D341Med (cell line): ENCODE results near the gene DICER1.
"Not testable (repeated sequence)": the region's sequence is repeated elsewhere in the genome, so short reads cannot be mapped to it uniquely, and the experiment has no call there.

ENCODE experiments used
- DNase-seq: peaks from one replicate; pipeline ENCODE4 v3.0.0; 2012; ENCODE audit warnings: low spot score

Gene DICER1

GRCh38 chr14:95185767-95186392 is 28.6 kb upstream of the DICER1 start:
- no peak for DNase-seq

DNA sequence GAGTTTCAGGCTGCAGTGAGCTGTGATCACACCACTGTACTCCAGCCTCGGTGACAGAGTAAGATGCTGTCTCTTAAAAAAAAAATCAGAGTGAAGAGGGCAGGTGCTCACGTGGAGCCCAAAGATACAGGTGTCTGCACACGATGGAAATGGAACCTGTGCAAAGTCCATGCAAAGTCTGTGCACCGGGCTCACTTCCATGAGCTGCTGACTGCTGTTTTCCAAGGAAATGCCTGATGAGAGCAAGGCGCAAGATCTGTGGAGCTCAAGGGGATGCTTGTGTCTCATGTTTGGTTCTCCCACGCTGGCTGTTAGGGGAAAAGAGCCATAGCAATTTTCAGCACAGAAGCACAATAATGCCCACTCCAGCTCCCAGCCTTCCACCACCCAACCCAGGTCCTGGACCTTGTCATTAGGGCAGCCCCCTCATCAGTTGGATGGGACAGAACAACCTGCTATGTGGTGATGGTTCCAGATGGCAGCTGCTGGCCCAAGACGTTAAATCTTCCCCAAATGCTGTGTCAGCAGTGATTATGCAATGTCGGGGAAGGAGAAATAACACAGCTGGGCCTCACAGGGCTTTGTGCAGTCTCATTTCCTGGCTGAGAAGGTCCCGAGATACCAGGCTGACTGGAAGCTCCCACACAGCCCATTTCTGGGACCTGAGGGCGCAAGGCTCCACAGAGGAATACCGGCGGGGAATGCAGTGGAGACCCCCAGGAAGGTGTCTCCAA is 27.9 kb upstream of the DICER1 start:
- DNase-seq: no peak

DNA sequence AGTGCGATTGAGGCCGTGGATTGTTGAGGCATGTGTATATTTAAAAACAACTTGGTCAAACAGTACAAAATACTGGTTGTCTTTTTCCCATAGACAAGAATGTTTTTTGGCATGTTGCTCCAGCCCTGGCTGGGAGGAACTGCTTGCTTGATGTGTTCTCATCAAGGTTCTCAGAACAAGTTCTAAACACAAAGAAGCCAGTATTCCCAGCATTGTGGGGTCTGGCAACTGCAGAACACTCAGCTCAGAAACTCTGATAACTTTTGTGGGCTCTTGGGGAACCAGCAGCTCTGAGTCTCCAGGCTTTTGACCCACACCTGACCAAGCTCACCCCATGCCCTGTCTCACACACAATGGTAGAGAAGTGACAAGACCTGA is 27.1 kb upstream of the DICER1 start:
- DNase-seq: no peak

GRCh38 chr14:95183532-95184412 is 26.4 kb upstream of the DICER1 start:
- DNase-seq: no peak

DNA sequence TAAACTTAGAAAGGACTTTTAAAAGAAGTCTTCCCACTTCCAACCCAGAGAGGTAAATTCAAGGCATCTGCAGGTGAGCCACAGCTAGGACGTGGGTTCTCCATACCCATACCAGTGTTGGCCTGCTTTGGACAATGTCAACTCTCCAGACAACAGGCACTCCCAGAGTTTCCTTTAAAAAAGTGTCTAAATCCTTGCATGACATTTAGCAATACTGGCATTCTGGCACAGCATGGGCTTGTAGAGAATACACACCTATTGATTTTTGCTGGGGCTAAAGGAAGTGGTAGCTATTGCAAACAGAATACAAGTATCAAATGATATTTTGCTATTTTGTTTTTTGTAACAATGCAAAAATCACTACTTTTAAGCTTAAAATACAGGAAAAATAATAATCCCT is 25.8 kb upstream of the DICER1 start:
- no peak for DNase-seq

DNA sequence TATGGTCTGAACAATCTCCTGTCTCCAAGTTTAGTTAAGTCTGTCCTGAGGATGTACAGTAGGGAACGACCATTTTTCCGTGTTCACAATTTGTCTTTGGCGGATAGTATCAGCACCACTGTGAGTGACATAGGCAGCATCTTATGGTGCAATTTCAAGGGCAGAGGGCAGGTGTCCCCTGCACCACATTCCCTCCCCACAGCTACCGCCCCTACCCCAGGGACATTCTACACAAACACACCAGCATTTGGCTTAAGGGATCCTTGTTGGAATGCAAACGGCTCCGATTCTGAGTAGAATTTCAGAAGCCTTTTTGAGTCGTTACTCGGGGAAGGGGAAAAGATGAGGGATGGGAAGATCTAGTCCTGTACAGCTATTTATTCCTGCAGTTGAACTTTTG is 25.1 kb upstream of the DICER1 start:
- no peak for DNase-seq

DNA sequence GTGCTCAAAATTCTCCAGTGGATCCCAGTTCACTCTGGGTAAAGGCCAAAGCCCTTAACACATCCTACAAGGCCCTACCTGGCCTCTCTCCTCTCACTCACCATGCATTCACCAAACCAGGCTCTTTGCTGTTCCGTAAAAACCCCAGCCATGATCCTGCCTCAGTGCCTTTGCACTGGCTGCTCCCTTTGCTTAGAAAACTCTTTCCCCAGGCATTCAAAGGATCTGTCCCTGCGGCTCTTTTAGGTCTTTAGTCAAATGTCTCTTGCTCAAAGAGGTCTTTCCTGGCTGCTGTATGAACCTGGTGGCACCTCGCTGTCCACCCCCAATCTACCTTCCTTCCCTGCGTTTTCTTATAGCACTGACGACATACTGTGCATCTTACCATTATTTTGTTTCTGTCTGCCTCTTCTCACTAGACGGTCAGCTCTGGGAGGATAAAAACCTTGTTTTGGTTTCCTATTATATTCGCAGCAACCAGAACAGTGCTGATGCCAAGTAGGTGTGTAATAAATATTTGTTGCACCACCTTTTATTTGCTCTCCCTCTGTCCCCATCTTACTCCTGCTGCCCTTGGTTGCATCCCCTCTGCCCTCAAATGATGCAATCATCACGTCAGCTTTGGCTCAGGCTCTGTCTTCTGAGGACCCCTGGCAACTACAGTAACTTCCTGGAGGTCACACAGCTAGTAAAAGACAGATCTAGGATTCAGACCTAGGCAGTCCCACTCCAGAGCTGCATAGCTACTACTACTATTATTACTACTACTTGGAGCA is 23.8 kb upstream of the DICER1 start:
- DNase-seq: no peak

DNA sequence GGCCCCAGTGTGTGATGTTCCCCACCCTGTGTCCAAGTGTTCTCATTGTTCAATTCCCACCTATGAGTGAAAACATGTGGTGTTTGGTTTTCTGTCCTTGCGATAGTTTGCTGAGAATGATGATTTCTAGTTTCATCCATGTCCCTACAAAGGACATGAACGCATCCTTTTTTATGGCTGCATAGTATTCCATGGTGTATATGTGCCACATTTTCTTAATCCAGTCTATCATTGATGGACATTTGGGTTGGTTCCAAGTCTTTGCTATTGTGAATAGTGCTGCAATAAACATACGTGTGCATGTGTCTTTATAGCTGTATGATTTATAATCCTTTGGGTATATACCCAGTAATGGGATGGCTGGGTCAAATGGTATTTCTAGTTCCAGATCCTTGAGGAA is 18.3 kb upstream of the DICER1 start:
- not testable (repeated sequence) for DNase-seq

- no peak for DNase-seq
These were observed 17.0 kb upstream of the DICER1 start for GRCh38 chr14:95174184-95174792.

- DNase-seq: no peak
These were observed 16.2 kb upstream of the DICER1 start for GRCh38 chr14:95173518-95173917.

- no peak for DNase-seq
These were observed 9.8 kb upstream of the DICER1 start for GRCh38 chr14:95167177-95167576.

DNA sequence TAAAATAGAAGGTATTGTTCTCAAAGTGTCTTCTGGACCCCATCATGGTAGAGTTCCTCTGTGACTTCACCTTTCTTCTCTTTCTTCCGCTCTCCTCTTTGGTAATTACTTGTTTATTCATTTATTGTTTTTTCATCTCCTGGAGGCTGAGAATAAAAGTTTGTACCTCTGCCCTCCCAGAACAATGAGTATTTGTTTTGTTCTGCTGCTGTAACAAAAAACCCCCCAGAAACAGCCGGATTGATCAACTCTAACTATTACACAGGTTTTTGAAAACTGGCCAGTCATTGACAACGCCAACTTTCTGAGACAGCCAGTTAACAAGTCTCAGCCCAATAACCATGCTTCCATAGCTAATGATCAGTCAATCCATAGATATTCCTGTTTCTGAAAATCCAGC is 8.2 kb upstream of the DICER1 start:
- no peak for DNase-seq

DNA sequence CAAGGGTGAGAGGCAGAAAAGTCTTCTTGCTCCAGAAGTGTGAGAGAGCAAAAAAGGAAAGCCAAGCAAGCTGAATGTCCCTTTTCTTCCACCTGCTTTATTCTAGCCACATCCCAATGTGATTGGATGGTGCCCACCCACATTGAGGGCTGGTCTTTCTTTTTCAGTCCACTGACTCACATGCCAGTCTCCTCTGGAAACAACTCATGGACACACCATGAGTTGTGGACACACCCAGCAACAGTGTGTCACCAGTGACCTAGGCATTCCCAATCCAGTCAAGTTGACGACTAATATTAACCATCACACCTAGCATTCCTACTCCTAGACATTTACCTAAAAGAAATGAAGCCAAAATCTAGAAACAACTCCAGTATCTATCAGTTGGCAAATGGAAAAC is 7.2 kb upstream of the DICER1 start:
- no peak for DNase-seq

DNA sequence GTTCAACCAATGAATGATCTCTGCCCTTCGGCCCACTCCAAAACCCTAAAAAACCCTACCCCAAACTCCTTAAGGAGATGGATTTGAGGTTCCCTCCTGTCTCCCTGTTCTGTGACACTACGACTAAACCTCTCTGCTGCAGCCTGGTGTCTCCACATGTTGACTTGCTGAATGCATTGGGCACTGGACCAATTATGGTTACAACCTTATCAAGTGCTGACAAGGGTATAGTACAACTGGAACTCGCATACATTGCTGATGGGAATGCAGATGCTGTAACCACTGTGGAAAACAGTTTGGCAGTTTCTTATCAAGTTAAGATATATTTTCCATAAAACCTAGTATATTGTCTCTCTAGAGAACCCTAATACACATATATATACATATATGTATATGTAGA is 6.3 kb upstream of the DICER1 start:
- no peak for DNase-seq

GRCh38 chr14:95163132-95163531 is 5.8 kb upstream of the DICER1 start:
- DNase-seq: no peak

GRCh38 chr14:95162641-95163040 is 5.3 kb upstream of the DICER1 start:
- DNase-seq: no peak

GRCh38 chr14:95157048-95157326 is 342 bp downstream of the DICER1 start:
- DNase-seq: no peak

GRCh38 chr14:95156161-95157047 is 925 bp downstream of the DICER1 start:
- DNase-seq: no peak

GRCh38 chr14:95155045-95155444 is 2.3 kb downstream of the DICER1 start:
- no peak for DNase-seq

- no peak for DNase-seq
These were observed 3.5 kb downstream of the DICER1 start for GRCh38 chr14:95153866-95154265.

DNA sequence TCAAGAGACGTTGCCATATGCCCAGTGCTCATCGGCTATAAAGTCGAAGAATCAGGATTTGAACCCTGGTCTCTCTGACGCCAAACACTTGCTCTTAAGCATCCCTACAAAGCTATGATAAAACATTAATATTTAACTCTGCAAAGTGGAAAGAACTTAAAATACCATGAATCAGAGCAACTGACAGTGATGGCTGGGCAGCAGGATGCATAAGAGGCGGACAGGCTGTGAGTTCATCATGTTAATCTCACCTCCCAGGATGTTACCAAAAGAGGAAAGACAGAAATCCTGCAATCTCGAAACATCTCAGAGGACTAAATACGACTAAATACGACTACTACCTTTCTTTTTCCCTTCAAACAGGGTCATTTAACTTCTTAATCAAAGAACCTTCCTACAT is 5.8 kb downstream of the DICER1 start:
- DNase-seq: no peak
